OCI-LY1 (cell line): ENCODE data around the gene SMC3.

Experiments used
- EZH2 ChIP-seq: fragments of 200-600 bp; sonication (generic), shearing (Covaris generic); IDR thresholded peaks from 2 replicates; pipeline ENCODE4 v1.8.0; 2017; ENCODE audit warnings: borderline replicate concordance, mixed run types, mild to moderate bottlenecking, antibody characterized with exemption, low read length, moderate library complexity, mixed read lengths
- TF ChIP-seq, protein P1 (sequence below): fragments of 200-600 bp; sonication (generic), shearing (Covaris generic); IDR thresholded peaks from 2 replicates; pipeline ENCODE4 v1.5.1; 2017; ENCODE audit warnings: mild to moderate bottlenecking, antibody characterized with exemption, low read length, moderate library complexity, mixed read lengths

DNA sequence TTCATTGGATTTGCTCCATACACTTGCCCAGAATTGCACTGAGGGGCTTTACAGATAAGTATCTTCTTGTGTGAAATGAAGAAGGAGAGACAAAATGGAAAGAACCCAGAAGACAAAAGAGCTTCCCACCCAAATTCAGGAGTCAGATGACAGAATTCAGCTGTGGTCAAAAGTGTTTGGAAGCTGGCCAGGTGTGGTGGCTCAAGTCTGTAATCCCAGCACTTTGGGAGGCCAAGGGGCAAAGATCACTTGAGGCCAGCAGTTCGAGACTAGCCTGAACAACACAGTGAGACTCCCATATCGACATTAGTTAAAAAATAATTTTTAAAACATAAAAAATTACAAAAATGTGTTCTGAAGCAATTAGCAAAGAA, 42.6 kb upstream of the SMC3 start:
- TF ChIP-seq, protein P1, sequence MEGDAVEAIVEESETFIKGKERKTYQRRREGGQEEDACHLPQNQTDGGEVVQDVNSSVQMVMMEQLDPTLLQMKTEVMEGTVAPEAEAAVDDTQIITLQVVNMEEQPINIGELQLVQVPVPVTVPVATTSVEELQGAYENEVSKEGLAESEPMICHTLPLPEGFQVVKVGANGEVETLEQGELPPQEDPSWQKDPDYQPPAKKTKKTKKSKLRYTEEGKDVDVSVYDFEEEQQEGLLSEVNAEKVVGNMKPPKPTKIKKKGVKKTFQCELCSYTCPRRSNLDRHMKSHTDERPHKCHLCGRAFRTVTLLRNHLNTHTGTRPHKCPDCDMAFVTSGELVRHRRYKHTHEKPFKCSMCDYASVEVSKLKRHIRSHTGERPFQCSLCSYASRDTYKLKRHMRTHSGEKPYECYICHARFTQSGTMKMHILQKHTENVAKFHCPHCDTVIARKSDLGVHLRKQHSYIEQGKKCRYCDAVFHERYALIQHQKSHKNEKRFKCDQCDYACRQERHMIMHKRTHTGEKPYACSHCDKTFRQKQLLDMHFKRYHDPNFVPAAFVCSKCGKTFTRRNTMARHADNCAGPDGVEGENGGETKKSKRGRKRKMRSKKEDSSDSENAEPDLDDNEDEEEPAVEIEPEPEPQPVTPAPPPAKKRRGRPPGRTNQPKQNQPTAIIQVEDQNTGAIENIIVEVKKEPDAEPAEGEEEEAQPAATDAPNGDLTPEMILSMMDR: no peak
- no peak for TF ChIP-seq EZH2
